OCI-LY7 (cell line): ENCODE measurements around the gene GRM4.

ENCODE experiments used
- EZH2phosphoT487 ChIP-seq: fragments of 200-600 bp; sonication (generic); IDR thresholded peaks from 2 replicates; pipeline ENCODE4 v1.6.1; 2018; ENCODE audit warnings: low read depth, borderline replicate concordance, mild to moderate bottlenecking, mixed run types, antibody characterized with exemption, low read length, moderate library complexity, mixed read lengths
- TF ChIP-seq, protein P1 (sequence below): fragments of 200-600 bp; sonication (generic); conservative IDR thresholded peaks from 2 replicates; pipeline ENCODE4 v1.5.1; 2014; ENCODE audit warnings: mild to moderate bottlenecking, antibody characterized with exemption, low read length, moderate library complexity, mixed read lengths

- TF ChIP-seq, protein P1, sequence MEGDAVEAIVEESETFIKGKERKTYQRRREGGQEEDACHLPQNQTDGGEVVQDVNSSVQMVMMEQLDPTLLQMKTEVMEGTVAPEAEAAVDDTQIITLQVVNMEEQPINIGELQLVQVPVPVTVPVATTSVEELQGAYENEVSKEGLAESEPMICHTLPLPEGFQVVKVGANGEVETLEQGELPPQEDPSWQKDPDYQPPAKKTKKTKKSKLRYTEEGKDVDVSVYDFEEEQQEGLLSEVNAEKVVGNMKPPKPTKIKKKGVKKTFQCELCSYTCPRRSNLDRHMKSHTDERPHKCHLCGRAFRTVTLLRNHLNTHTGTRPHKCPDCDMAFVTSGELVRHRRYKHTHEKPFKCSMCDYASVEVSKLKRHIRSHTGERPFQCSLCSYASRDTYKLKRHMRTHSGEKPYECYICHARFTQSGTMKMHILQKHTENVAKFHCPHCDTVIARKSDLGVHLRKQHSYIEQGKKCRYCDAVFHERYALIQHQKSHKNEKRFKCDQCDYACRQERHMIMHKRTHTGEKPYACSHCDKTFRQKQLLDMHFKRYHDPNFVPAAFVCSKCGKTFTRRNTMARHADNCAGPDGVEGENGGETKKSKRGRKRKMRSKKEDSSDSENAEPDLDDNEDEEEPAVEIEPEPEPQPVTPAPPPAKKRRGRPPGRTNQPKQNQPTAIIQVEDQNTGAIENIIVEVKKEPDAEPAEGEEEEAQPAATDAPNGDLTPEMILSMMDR, result no peak
- TF ChIP-seq EZH2phosphoT487, result no peak
These were observed 155.8 kb downstream of the GRM4 start for GRCh38 chr6:33990061-33990541.
